Neural cell (in vitro differentiated cells): ENCODE measurements around the gene PTPRT.

Source experiments
- EP300 ChIP-seq: fragments of 450-650 bp; conservative IDR thresholded peaks from 2 replicates; pipeline ENCODE4 v1.6.1; 2014; ENCODE audit warnings: antibody characterized with exemption, mild to moderate bottlenecking, moderate library complexity; ENCODE audit not compliant: poor library complexity, severe bottlenecking
- EZH2 ChIP-seq: fragments of 200-600, 300-800 bp; shearing (Covaris generic), sonication (generic); IDR thresholded peaks from 2 replicates; pipeline ENCODE4 v1.6.1; 2014; ENCODE audit warnings: antibody characterized with exemption, low read length, borderline replicate concordance, mild to moderate bottlenecking; ENCODE audit not compliant: insufficient read depth, poor library complexity, severe bottlenecking
- MXI1 ChIP-seq: fragments of 450-650 bp; conservative IDR thresholded peaks from 2 replicates; pipeline ENCODE4 v1.6.1; 2014; ENCODE audit warnings: antibody characterized with exemption, mild to moderate bottlenecking; ENCODE audit not compliant: poor library complexity, severe bottlenecking
- TF ChIP-seq, protein P1 (sequence below): fragments of 450-650 bp; IDR thresholded peaks from 2 replicates; pipeline ENCODE4 v1.5.1; 2014; ENCODE audit warnings: antibody characterized with exemption, mild to moderate bottlenecking, moderate library complexity; ENCODE audit not compliant: poor library complexity, severe bottlenecking
- TF ChIP-seq, protein P2 (sequence below): IDR thresholded peaks from 2 replicates; pipeline ENCODE4 v1.6.1; 2012; ENCODE audit warnings: borderline replicate concordance

DNA sequence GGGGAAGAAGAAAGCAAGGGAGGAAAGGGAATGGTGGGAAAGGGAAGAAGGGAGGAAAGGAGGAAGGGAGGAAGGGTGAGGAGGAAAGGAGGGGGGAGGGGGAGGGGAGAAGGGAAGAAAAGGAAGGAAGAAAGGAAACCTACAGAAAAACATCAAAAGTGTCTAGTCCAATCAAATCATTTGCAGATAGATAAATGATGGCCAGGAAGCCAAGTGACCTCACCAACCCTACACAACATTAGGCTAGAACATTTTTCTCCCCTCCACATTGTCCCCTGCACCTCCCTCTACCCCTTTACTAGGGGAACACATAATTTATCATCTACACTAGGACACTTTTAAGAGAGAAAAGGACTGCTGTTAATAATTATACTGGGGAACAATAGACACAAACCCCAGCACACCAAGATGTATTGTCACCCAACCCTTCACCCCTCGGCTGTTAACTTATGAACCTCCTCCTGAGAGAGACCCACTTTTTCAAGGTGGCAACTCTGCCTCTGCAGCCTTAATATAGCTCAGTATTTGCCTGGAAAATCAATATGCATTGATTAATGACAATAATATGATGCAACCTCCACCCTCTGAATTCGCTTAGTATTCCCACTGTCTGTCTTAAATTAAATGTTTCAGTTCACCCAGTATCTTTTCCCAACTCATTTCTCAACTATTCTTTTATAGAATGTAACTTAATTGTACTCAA lies 231.2 kb downstream of the PTPRT start:
- no peak for TF ChIP-seq EZH2
- no peak for TF ChIP-seq EP300
- no peak for TF ChIP-seq MXI1
- TF ChIP-seq, protein P1, sequence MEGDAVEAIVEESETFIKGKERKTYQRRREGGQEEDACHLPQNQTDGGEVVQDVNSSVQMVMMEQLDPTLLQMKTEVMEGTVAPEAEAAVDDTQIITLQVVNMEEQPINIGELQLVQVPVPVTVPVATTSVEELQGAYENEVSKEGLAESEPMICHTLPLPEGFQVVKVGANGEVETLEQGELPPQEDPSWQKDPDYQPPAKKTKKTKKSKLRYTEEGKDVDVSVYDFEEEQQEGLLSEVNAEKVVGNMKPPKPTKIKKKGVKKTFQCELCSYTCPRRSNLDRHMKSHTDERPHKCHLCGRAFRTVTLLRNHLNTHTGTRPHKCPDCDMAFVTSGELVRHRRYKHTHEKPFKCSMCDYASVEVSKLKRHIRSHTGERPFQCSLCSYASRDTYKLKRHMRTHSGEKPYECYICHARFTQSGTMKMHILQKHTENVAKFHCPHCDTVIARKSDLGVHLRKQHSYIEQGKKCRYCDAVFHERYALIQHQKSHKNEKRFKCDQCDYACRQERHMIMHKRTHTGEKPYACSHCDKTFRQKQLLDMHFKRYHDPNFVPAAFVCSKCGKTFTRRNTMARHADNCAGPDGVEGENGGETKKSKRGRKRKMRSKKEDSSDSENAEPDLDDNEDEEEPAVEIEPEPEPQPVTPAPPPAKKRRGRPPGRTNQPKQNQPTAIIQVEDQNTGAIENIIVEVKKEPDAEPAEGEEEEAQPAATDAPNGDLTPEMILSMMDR = no peak
- TF ChIP-seq, protein P2, sequence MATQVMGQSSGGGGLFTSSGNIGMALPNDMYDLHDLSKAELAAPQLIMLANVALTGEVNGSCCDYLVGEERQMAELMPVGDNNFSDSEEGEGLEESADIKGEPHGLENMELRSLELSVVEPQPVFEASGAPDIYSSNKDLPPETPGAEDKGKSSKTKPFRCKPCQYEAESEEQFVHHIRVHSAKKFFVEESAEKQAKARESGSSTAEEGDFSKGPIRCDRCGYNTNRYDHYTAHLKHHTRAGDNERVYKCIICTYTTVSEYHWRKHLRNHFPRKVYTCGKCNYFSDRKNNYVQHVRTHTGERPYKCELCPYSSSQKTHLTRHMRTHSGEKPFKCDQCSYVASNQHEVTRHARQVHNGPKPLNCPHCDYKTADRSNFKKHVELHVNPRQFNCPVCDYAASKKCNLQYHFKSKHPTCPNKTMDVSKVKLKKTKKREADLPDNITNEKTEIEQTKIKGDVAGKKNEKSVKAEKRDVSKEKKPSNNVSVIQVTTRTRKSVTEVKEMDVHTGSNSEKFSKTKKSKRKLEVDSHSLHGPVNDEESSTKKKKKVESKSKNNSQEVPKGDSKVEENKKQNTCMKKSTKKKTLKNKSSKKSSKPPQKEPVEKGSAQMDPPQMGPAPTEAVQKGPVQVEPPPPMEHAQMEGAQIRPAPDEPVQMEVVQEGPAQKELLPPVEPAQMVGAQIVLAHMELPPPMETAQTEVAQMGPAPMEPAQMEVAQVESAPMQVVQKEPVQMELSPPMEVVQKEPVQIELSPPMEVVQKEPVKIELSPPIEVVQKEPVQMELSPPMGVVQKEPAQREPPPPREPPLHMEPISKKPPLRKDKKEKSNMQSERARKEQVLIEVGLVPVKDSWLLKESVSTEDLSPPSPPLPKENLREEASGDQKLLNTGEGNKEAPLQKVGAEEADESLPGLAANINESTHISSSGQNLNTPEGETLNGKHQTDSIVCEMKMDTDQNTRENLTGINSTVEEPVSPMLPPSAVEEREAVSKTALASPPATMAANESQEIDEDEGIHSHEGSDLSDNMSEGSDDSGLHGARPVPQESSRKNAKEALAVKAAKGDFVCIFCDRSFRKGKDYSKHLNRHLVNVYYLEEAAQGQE = no peak
